Suprapubic skin (tissue), 4 donors: ENCODE data around the gene BCAT1.

Source experiments
- CTCF ChIP-seq, 2 donors: fragments of 200-600 bp in 1 of 2; fragments of 450-650 bp in 1 of 2; sonication (generic) in 1 of 2; IDR thresholded peaks; one replicate each; pipeline ENCODE4 v1.5.1; 2016 to 2019; ENCODE audit warnings: antibody characterized with exemption in 2 of 2, mild to moderate bottlenecking in 1 of 2, moderate library complexity in 1 of 2
- EP300 ChIP-seq: sonication (generic); formaldehyde crosslinking; IDR thresholded peaks from one replicate; pipeline ENCODE4 v1.6.1; 2017; ENCODE audit warnings: antibody characterized with exemption
- POLR2A ChIP-seq, 2 donors: fragments of 450-650 bp; IDR thresholded peaks; one replicate each; pipeline ENCODE4 v1.6.1; 2017; ENCODE audit warnings: antibody characterized with exemption in 2 of 2, mild to moderate bottlenecking in 2 of 2, moderate library complexity in 2 of 2
- POLR2AphosphoS5 ChIP-seq, 3 donors: sonication (generic); formaldehyde crosslinking; IDR thresholded peaks; one replicate each; pipeline ENCODE4 v1.6.1; 2017; ENCODE audit warnings: antibody characterized with exemption in 3 of 3

DNA sequence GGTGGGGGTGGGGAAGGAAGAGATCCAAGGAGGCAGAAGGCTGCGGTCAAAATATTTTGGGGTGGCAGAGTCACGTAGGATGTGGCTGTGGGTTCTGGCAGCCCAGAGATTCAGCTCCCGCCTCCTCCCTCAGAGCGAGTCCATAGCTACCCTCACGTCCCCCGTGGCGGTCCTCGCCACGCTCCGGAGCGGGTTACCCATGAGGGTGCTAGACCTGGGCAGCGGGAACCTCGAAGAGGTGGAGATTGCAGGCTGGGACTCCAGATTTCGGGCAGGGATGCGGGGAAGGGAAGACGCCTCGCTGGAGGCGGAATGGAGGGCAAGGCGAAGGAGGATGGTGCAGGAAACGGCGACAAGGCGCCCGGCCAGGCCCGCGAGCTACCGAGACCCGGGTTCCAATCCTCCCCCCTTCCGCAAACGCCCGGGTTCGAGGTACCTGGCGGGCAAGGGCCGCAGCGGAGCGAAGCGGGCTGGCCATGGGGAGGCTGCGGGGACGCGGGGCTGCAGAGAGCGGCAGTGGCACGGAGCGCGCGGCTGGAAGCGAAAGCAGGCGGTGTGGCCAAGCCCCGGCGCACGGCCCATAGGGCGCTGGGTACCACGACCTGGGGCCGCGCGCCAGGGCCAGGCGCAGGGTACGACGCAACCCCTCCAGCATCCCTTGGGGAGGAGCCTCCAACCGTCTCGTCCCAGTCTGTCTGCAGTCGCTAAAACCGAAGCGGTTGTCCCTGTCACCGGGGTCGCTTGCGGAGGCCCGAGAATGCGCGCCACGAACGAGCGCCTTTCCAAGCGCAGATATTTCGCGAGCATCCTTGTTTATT is 46.2 kb downstream of the BCAT1 start:
- TF ChIP-seq POLR2AphosphoS5 (IDR thresholded peaks at IDR 0.05) (no peak), CTCF (IDR thresholded peaks at IDR 0.05) (no peak), POLR2A (IDR thresholded peaks at IDR 0.05) (no peak), EP300 (no peak)
